Lower lobe of right lung (tissue), 2 donors: ENCODE data around the gene PXN. TPM values are rescaled to one million over a fixed set of nuclear protein-coding genes. Genes with fewer than 3 reads are reported as not detected.

Experiments
- ATAC-seq, 2 donors: fragments of 200-7000 bp; cut with Tn5 transposase; one replicate each; pipeline ENCODE4 v1.9.1; 2020 to 2022; ENCODE audit warnings: mild to moderate bottlenecking in 2 of 2, moderate library complexity in 2 of 2
- DNase-seq: peaks from one replicate; pipeline ENCODE4 v3.0.0-alpha.2; 2020
- H3K27ac ChIP-seq: fragments of 200-600 bp; one replicate; pipeline ENCODE4 v1.8.0; 2022
- H3K27me3 ChIP-seq: fragments of 200-600 bp; one replicate; pipeline ENCODE4 v1.8.0; 2022; ENCODE audit warnings: low read depth
- H3K36me3 ChIP-seq: fragments of 200-600 bp; one replicate; pipeline ENCODE4 v1.8.0; 2022; ENCODE audit warnings: mild to moderate bottlenecking
- H3K4me1 ChIP-seq: fragments of 200-600 bp; one replicate; pipeline ENCODE4 v1.8.0; 2022
- H3K4me3 ChIP-seq: fragments of 200-600 bp; one replicate; pipeline ENCODE4 v1.8.0; 2022; ENCODE audit warnings: mild to moderate bottlenecking
- H3K9me3 ChIP-seq: fragments of 200-600 bp; one replicate; pipeline ENCODE4 v1.8.0; 2022
- intact Hi-C: fragments of 100-400 bp; cut with DNase I; formaldehyde crosslinking; loops from one replicate; pipeline ENCODE4 v1.11.0; 2022
- total RNA-seq: library from RNA; stranded (reverse); fragmentation: NEBNext Ultra II Directional; extraction: Animal tissue kit (Norgen Biotek cat#: 25700); gene quantifications from one replicate; pipeline ENCODE4 v1.2.1, GENCODE V29; 2021
- TF ChIP-seq, protein P1 (sequence below): fragments of 200-600 bp; IDR thresholded peaks from one replicate; pipeline ENCODE4 v1.8.0; 2022; ENCODE audit warnings: antibody characterized with exemption, mild to moderate bottlenecking
- donor health status: DM: no; HTN: yes; CAD: no; lungs with severe emphysema.

PXN gene
- total RNA-seq, 1 donor from 2014 or later: 105 TPM

DNA sequence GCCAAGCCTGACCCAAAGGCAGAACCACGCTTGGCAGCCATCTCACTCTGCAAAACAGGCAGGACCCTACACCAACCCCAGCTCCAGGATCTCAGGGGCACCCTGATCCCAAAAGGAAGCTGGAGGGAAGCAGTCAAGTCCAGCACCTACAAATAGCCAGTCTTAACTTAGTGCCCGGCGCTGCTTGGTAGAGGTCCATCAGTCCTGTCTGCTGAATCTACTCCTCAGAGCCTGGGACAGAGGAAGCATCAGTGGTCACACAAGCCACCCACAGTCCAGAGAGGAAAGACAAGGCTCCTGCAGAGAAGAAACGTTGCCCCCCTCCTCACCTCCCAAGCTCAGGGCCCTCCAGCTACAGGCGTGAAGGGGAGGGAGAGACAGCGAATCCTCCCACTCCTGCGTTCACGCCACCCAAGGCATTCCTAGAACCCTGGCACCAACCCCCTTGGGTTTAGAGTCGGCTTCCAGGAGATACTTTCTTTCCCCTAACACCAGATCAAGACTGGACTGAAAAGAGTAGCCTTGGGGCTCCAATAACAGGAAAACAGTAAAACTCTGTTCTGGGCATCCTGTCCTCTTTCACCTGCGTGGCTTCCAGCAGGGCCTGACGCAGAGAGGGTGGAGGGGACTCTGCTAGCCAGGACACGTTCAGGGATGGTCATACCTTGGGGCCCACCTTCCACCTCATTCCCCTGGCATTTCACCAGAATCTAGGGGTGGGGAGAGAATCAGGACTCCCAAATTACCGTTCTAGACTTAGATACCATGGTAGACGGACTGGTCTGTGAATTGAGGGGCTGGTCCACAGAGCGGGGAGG is 1.2 kb downstream of the PXN start:
- H3K27me3 ChIP-seq: no peaks in the 10 kb centered on the region
- peak in 1 of 2 donors; percentile 25 for ATAC-seq
- peaks cover 5% of the 10 kb centered on the region for H3K36me3 ChIP-seq
- H3K4me3 ChIP-seq: peak overlapping the region; percentile 90
- intact Hi-C loops: no loop called here
- peaks cover 81% of the 10 kb centered on the region for H3K4me1 ChIP-seq
- DNase-seq: no peak
- peak overlapping the region; percentile 91 for H3K27ac ChIP-seq
- no peaks in the 10 kb centered on the region for H3K9me3 ChIP-seq
- TF ChIP-seq, protein P1, sequence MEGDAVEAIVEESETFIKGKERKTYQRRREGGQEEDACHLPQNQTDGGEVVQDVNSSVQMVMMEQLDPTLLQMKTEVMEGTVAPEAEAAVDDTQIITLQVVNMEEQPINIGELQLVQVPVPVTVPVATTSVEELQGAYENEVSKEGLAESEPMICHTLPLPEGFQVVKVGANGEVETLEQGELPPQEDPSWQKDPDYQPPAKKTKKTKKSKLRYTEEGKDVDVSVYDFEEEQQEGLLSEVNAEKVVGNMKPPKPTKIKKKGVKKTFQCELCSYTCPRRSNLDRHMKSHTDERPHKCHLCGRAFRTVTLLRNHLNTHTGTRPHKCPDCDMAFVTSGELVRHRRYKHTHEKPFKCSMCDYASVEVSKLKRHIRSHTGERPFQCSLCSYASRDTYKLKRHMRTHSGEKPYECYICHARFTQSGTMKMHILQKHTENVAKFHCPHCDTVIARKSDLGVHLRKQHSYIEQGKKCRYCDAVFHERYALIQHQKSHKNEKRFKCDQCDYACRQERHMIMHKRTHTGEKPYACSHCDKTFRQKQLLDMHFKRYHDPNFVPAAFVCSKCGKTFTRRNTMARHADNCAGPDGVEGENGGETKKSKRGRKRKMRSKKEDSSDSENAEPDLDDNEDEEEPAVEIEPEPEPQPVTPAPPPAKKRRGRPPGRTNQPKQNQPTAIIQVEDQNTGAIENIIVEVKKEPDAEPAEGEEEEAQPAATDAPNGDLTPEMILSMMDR: no peak

DNA sequence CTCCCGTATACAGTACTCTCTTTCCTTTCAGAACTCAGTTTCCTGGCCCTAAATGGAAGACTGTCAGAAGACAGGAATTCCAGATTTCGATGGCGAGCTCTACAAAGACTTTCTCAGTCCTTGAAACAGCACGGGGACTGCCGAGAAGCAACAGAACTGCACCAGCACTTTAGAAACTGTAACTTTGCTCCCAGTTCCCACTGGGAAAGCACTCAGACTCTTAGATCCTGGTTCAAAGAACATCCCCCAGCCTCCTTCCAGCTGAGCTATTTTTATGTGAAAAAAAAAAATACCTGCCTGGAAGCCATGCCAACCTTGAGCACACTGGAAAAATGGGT is 1.8 kb downstream of the PXN start:
- DNase-seq (no peak), ATAC-seq (no peak)
- TF ChIP-seq, protein P1: no peak
- Histone ChIP-seq H3K36me3 (peaks cover 5% of the 10 kb centered on the region), H3K4me3 (peak overlapping the region; percentile 90), H3K27ac (peak overlapping the region; percentile 91), H3K4me1 (peaks cover 86% of the 10 kb centered on the region), H3K9me3 (no peaks in the 10 kb centered on the region), H3K27me3 (no peaks in the 10 kb centered on the region)
- intact Hi-C loops: no loop called here

DNA sequence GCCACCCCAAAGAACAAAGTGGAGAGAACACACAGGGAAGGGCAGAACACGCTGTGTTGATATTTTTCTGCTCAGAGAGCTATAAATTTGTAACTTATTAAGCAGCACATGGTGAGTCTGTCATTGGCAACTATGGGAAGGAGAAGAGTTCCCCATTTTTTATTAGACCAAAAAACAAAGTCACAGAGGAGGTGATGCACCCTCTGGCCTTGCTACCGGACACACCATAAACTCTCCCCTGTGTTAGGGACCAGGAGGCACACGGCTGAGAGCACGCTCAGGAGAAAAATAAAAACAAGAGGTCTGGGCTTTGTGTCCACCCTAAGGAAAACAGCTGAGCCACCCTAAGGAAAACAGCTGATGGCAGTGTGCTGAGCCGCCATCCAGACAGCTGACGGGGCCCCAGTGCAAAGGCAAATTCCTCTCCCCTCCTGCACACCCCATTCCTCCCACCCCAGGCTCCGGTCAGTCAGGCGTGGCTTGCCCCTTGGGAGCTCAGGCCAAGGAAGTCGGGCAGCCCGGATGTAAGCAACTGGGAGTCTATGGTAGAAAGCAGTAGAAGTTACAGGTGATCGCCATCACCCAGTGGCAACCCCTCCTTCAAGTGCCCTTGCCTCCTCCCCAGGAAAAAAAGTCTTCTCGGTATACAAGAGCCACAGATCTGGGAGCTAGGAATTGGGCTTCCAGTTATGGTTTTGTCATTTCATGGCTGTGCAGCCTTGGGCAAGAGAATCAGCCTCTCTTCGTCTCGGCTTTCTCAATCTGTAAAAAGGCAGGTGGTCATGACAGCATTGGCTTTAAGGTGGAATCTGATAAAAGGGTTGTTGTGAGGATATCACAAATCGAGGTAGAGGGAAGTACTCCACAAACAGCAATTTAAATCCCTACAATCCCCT is 2.4 kb downstream of the PXN start:
- H3K9me3 ChIP-seq: no peaks in the 10 kb centered on the region
- TF ChIP-seq, protein P1: no peak
- peak overlapping the region; percentile 91 for H3K27ac ChIP-seq
- intact Hi-C loops: no loop called here
- H3K4me1 ChIP-seq: peaks cover 87% of the 10 kb centered on the region
- H3K36me3 ChIP-seq: peaks cover 5% of the 10 kb centered on the region
- peak overlapping the region; percentile 90 for H3K4me3 ChIP-seq
- ATAC-seq (peak in 1 of 2 donors; percentile 13), DNase-seq (no peak)
- H3K27me3 ChIP-seq: no peaks in the 10 kb centered on the region

DNA sequence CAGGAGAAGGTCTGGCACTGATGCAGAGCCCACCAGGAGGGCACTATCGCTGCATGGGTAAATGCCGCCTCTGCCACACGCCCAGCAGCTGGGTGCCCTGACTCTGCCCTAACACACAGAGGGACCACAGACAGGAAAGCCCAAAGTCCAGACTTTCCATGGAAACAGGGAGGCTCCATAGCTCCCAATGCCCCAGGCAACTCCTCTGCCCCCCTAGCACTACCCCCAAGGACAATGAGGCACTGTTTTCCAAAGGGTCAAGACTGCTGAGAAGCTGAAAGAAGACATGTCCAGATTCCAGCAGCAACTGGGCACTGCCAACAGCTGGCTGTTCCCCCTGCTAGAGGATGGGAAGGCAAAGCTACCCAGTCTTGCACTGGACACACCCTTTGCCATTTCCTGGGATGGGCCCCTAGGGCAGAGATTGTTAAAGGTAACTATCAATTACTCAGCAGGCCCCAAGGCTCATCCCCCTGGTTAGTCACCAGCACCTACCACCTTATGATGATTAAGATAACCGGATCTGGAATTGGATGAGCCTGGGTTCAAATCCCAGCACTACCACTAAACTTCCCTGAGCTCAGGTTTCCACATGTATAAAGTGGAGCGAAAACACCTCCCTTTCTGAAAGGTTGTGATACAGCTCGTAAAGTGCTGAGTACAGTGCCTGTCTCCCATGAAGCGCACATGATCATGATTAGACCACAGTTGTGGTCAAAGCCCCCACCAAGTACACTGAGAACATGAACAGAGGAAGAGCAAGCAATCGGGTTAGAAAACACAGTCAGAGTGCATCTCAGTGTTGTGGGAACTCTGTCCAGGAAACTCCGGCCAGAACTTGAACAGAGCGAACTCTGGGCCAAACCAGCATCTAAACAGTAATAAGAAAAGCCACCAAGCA is 3.3 kb downstream of the PXN start:
- H3K9me3 ChIP-seq: no peaks in the 10 kb centered on the region
- no peak for DNase-seq
- peaks cover 5% of the 10 kb centered on the region for H3K36me3 ChIP-seq
- peak overlapping the region; percentile 91 for H3K27ac ChIP-seq
- no peak for ATAC-seq
- H3K27me3 ChIP-seq: no peaks in the 10 kb centered on the region
- H3K4me3 ChIP-seq: peak overlapping the region; percentile 90
- intact Hi-C loops: no loop called here
- TF ChIP-seq, protein P1: no peak
- peaks cover 87% of the 10 kb centered on the region for H3K4me1 ChIP-seq

DNA sequence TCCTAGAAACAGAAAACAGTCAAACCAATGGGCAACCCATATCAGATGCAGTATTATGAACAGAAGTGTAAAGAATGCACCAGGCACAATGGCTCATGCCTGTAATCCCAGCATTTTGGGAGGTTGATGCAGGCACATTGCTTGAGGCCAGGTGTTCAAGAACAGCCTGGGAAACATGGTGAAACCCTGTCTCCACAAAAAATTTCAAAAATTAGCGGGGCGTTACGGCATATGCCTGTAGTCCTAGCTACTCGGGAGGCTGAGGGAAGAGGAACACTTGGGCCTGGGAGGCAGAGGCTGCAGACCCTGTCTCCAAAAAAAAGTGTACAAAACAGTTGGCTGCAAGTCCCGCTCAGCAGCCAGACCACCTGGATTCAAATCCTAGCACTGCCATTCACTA is 4.9 kb downstream of the PXN start:
- H3K27ac ChIP-seq: peak overlapping the region; percentile 91
- TF ChIP-seq, protein P1: no peak
- no peak for DNase-seq
- H3K27me3 ChIP-seq: no peaks in the 10 kb centered on the region
- H3K36me3 ChIP-seq: peaks cover 6% of the 10 kb centered on the region
- ATAC-seq: no peak
- no peaks in the 10 kb centered on the region for H3K9me3 ChIP-seq
- intact Hi-C loops: no loop called here
- H3K4me1 ChIP-seq: peaks cover 90% of the 10 kb centered on the region
- no peak overlapping the region for H3K4me3 ChIP-seq
